HepG2 (cell line): Measurements from ENCODE around the gene KRTAP5-6. TPM values are rescaled to one million over a fixed set of nuclear protein-coding genes. Genes with fewer than 3 reads are reported as not detected.

Experiments
- ARNTL ChIP-seq: sonication (generic); formaldehyde crosslinking; IDR thresholded peaks from 2 replicates; pipeline ENCODE4 v1.4.0; 2020; ENCODE audit warnings: mild to moderate bottlenecking, missing genetic modification reagents
- BORCS8-MEF2B ChIP-seq: sonication (generic); formaldehyde crosslinking; IDR thresholded peaks from 2 replicates; pipeline ENCODE4 v1.8.0; 2022; ENCODE audit warnings: mild to moderate bottlenecking, missing genetic modification reagents
- DR1 ChIP-seq: sonication (generic); formaldehyde crosslinking; IDR thresholded peaks from 2 replicates; pipeline ENCODE4 v1.8.0; 2021; ENCODE audit warnings: mild to moderate bottlenecking, missing genetic modification reagents, inconsistent platforms
- FOXA1 ChIP-seq, 2 experiments: fragments of 450-650 bp in 1 of 2; sonication (generic) in 1 of 2; formaldehyde crosslinking in 1 of 2; IDR thresholded peaks; 2 replicates each; pipeline versions ENCODE4 v1.4.0 to v1.6.1; 2016 to 2020; ENCODE audit warnings: missing genetic modification reagents in 1 of 2
- JUN ChIP-seq: sonication (generic); formaldehyde crosslinking; IDR thresholded peaks from 2 replicates; pipeline ENCODE4 v1.4.0; 2020; ENCODE audit warnings: mild to moderate bottlenecking, missing genetic modification reagents
- KLF12 ChIP-seq: sonication (generic); formaldehyde crosslinking; IDR thresholded peaks from 2 replicates; pipeline ENCODE4 v1.4.0; 2020; ENCODE audit warnings: missing genetic modification reagents, borderline replicate concordance
- MAX ChIP-seq: IDR thresholded peaks from 2 replicates; pipeline ENCODE4 v1.6.1; 2012; ENCODE audit warnings: inconsistent platforms
- MED1 ChIP-seq: sonication (generic); formaldehyde crosslinking; IDR thresholded peaks from 2 replicates; pipeline ENCODE4 v1.4.0; 2020; ENCODE audit warnings: missing genetic modification reagents
- MTF1 ChIP-seq: sonication (generic); formaldehyde crosslinking; IDR thresholded peaks from 2 replicates; pipeline ENCODE4 v1.5.0; 2020; ENCODE audit warnings: missing genetic modification reagents
- SPEN ChIP-seq: sonication (generic); formaldehyde crosslinking; IDR thresholded peaks from 2 replicates; pipeline ENCODE4 v1.5.1; 2020; ENCODE audit warnings: low read depth, mild to moderate bottlenecking, missing genetic modification reagents
- TCF7L2 ChIP-seq: IDR thresholded peaks from 2 replicates; pipeline ENCODE4 v1.6.1; 2011; ENCODE audit warnings: mild to moderate bottlenecking, low read depth, low read length, moderate library complexity
- TEAD2 ChIP-seq: sonication (generic); formaldehyde crosslinking; IDR thresholded peaks from 2 replicates; pipeline ENCODE4 v1.9.0; 2021; ENCODE audit warnings: missing genetic modification reagents
- ZBTB25 ChIP-seq: IDR thresholded peaks from 2 replicates; pipeline ENCODE4 v1.6.1; 2018; ENCODE audit warnings: missing genetic modification reagents
- ZBTB4 ChIP-seq: sonication (generic); formaldehyde crosslinking; IDR thresholded peaks from 2 replicates; pipeline ENCODE4 v1.4.0; 2020; ENCODE audit warnings: missing genetic modification reagents, mild to moderate bottlenecking, borderline replicate concordance
- ZFP91 ChIP-seq: sonication (generic); formaldehyde crosslinking; IDR thresholded peaks from 2 replicates; pipeline ENCODE4 v1.9.0; 2022; ENCODE audit warnings: missing genetic modification reagents, mild to moderate bottlenecking, borderline replicate concordance
- ZNF138 ChIP-seq: sonication (generic); formaldehyde crosslinking; IDR thresholded peaks from 2 replicates; pipeline ENCODE4 v1.5.0; 2020; ENCODE audit warnings: mild to moderate bottlenecking, low read depth, missing genetic modification reagents
- ZNF256 ChIP-seq: sonication (generic); formaldehyde crosslinking; conservative IDR thresholded peaks from 2 replicates; pipeline ENCODE4 v1.4.0; 2020; ENCODE audit warnings: missing genetic modification reagents
- ZNF280B ChIP-seq: sonication (generic); formaldehyde crosslinking; IDR thresholded peaks from 2 replicates; pipeline ENCODE4 v1.5.0; 2020; ENCODE audit warnings: missing genetic modification reagents, mild to moderate bottlenecking, borderline replicate concordance
- ZNF30 ChIP-seq: sonication (generic); formaldehyde crosslinking; IDR thresholded peaks from 2 replicates; pipeline ENCODE4 v1.5.0; 2020; ENCODE audit warnings: mild to moderate bottlenecking, missing genetic modification reagents
- ZNF34 ChIP-seq: sonication (generic); formaldehyde crosslinking; IDR thresholded peaks from 2 replicates; pipeline ENCODE4 v1.4.0; 2020; ENCODE audit warnings: mild to moderate bottlenecking, missing genetic modification reagents, borderline replicate concordance
- ZNF891 ChIP-seq: sonication (generic); formaldehyde crosslinking; IDR thresholded peaks from 2 replicates; pipeline ENCODE4 v1.5.0; 2020; ENCODE audit warnings: mild to moderate bottlenecking, missing genetic modification reagents
- polyA plus RNA-seq, 8 experiments: library from polyadenylated mRNA; depleted of rRNA in 3 of 8; stranded (reverse) in 7 of 8; unstranded in 1 of 8; fragments of >200 nt; fragmentation: Illumina TruSeq in 4 of 8; extraction: Trizol in 4 of 8; gene quantifications; 2 replicates each; pipeline versions ENCODE4 v1.2.1 to v1.2.3, GENCODE V29; 2011 to 2016; ENCODE audit warnings: low read depth in 4 of 8, missing spikeins in 1 of 8, mixed read lengths in 1 of 8; ENCODE audit not compliant: insufficient read depth in 1 of 8
- total RNA-seq, 5 experiments: library from RNA; depleted of rRNA; stranded (reverse); fragments of >200 nt; fragmentation: Illumina TruSeq; extraction: Trizol; gene quantifications; 2 replicates each; pipeline ENCODE4 v1.2.3, GENCODE V29; 2016; ENCODE audit warnings: low read depth in 1 of 5

KRTAP5-6 gene
- total and polyA plus RNA-seq, 2 of the 13 experiments (the other 11 are each of a cell fraction or from before 2014, with no cell fraction given) = not detected

- TF ChIP-seq JUN (CRISPR knock-in tag) (no peak), BORCS8-MEF2B (CRISPR knock-in tag) (no peak), DR1 (CRISPR knock-in tag) (no peak), MTF1 (CRISPR knock-in tag) (no peak), SPEN (CRISPR knock-in tag) (no peak), ZNF891 (no peak), ZNF280B (CRISPR knock-in tag) (0 out of 2 replicates have a peak, but pooled peaks have one; percentile 30), MED1 (CRISPR knock-in tag) (no peak; the same call in 1 of the 2 replicates), KLF12 (CRISPR knock-in tag) (no peak), ZBTB4 (CRISPR knock-in tag) (peak; percentile 90; the same call in 1 of the 2 replicates), ZFP91 (0 out of 2 replicates have a peak, but pooled peaks have one; percentile 27), MAX (peak; percentile 77), ZNF34 (CRISPR knock-in tag) (no peak), TEAD2 (no peak), ZNF138 (CRISPR knock-in tag) (no peak), ARNTL (CRISPR knock-in tag) (no peak), ZNF256 (CRISPR knock-in tag) (no peak), ZNF30 (CRISPR knock-in tag) (no peak), TCF7L2 (no peak), ZBTB25 (CRISPR knock-in tag) (no peak), FOXA1 (IDR thresholded peaks at IDR 0.05) (no peak), FOXA1 (CRISPR knock-in tag; IDR thresholded peaks at IDR 0.05) (peak; percentile 42; the same call in 1 of the 2 replicates)
Observed at GRCh38 chr11:1667906-1668305, 29.1 kb upstream of the KRTAP5-6 start (continued).
